Lower leg skin (tissue), 4 donors: ENCODE data around the gene SETD3. TPM values are rescaled to one million over a fixed set of nuclear protein-coding genes. Genes with fewer than 3 reads are reported as not detected.

Source experiments
- DNase-seq, 2 donors: peaks; one replicate each; pipeline ENCODE4 v3.0.0-alpha.2; 2019; ENCODE audit warnings: low spot score in 2 of 2
- H3K4me3 ChIP-seq: fragments of 200-600 bp; sonication (generic); 2 replicates; pipeline ENCODE4 v1.5.1; 2017; ENCODE audit warnings: mild to moderate bottlenecking, low read depth; ENCODE audit not compliant: poor library complexity, severe bottlenecking
- CTCF ChIP-seq, 3 donors: fragments of 450-650 bp; IDR thresholded peaks; one replicate each; pipeline ENCODE4 v1.5.1; 2016; ENCODE audit warnings: antibody characterized with exemption in 3 of 3, mild to moderate bottlenecking in 3 of 3, moderate library complexity in 2 of 3
- POLR2A ChIP-seq, 2 donors: fragments of 450-650 bp; IDR thresholded peaks; one replicate each; pipeline ENCODE4 v1.6.1; 2016 to 2017; ENCODE audit warnings: antibody characterized with exemption in 2 of 2, mild to moderate bottlenecking in 1 of 2, moderate library complexity in 1 of 2
- WGBS, 2 donors: methylation state at CpG; one replicate each; pipeline ENCODE4 v1.1.5; 2018; 5-methylcytosine and 5-hydroxymethylcytosine counted together
- intact Hi-C: fragments of 100-400 bp; cut with DNase I; formaldehyde crosslinking; loops from one replicate; pipeline ENCODE4 v1.15.0; 2023; ENCODE audit warnings: low total_unique reads
- total RNA-seq, 4 donors: library from RNA; depleted of rRNA; stranded (reverse); fragments of >200 nt; gene quantifications; one replicate each; pipeline ENCODE4 v1.1.0, GENCODE V29; 2016

The SETD3 gene
- total RNA-seq = 10 to 100 TPM; 36.8 to 62.5 (median 47.6) TPM

GRCh38 chr14:99479906-99480869 lies at the start of gene SETD3:
SETD3 (minus strand) TSS chr14:99480859; CDS start chr14:99465805, 15,054 bp downstream.
- intact Hi-C loops = no loop called here
- peak within 1 kb of the TSS; percentile 95 for H3K4me3 ChIP-seq
- no peak for TF ChIP-seq CTCF (IDR thresholded peaks at IDR 0.05)
- no peak for TF ChIP-seq POLR2A (IDR thresholded peaks at IDR 0.05)
- DNase-seq = peak; percentile 43 to 92
- whole genome bisulfite sequencing, 2 donors = 0 to 1% methylated on average over 73 to 90 of the region's 122 CpGs

GRCh38 chr14:99529899-99530298 lies 49.2 kb upstream of the SETD3 start:
- no peak for DNase-seq
- H3K4me3 ChIP-seq = no peak overlapping the region
- intact Hi-C loops = no loop called here
- TF ChIP-seq POLR2A (IDR thresholded peaks at IDR 0.05) (no peak), CTCF (IDR thresholded peaks at IDR 0.05) (no peak)
- WGBS, 2 donors = 79 to 100% methylated on average over 2 to 4 of the region's 4 CpGs

GRCh38 chr14:99527427-99528076 lies 46.9 kb upstream of the SETD3 start:
- TF ChIP-seq POLR2A (IDR thresholded peaks at IDR 0.05) = no peak
- no peak for TF ChIP-seq CTCF (IDR thresholded peaks at IDR 0.05)
- DNase-seq = no peak
- WGBS, 2 donors = 81% methylated on average over 13 to 16 of the region's 19 CpGs
- intact Hi-C loops = no loop called here
- H3K4me3 ChIP-seq = no peak overlapping the region

- intact Hi-C loops = no loop called here
- TF ChIP-seq CTCF (IDR thresholded peaks at IDR 0.05) = no peak
- H3K4me3 ChIP-seq = no peak overlapping the region
- no peak for DNase-seq
- 78 to 81% methylated on average over 12 of the region's 12 CpGs for WGBS, 2 donors
Measured at GRCh38 chr14:99527026-99527425, 46.4 kb upstream of the SETD3 start.

- intact Hi-C loops = no loop called here
- no peak for TF ChIP-seq POLR2A (IDR thresholded peaks at IDR 0.05)
- TF ChIP-seq CTCF (IDR thresholded peaks at IDR 0.05) = no peak
- DNase-seq = no peak
- H3K4me3 ChIP-seq = no peak overlapping the region
- 85 to 86% methylated on average over 8 to 10 of the region's 12 CpGs for WGBS, 2 donors
Measured at GRCh38 chr14:99525699-99526080, 45.0 kb upstream of the SETD3 start.
